ENCODE measurements around the gene SP9.

The SP9 gene

GRCh38 chr2:174350018-174350417 lies 15.3 kb downstream of the SP9 start:
- TF ChIP-seq CEBPB (IDR thresholded peaks at IDR 0.05) (no peak), YY1 (IDR thresholded peaks at IDR 0.05; ENCODE audit: low read depth) (no peak), TEAD4 (IDR thresholded peaks at IDR 0.05) (no peak), RAD21 (IDR thresholded peaks at IDR 0.05; ENCODE audit: low read depth) (no peak), TCF12 (IDR thresholded peaks at IDR 0.05; ENCODE audit: low read depth) (no peak), ZBTB7A (IDR thresholded peaks at IDR 0.05; ENCODE audit: low read depth) (no peak), NFIC (IDR thresholded peaks at IDR 0.05) (no peak), TAF1 (IDR thresholded peaks at IDR 0.05; ENCODE audit: low read depth) (no peak), EGR1 (IDR thresholded peaks at IDR 0.05) (no peak), REST (IDR thresholded peaks at IDR 0.05; ENCODE audit: low read depth) (no peak)

- no peak for TF ChIP-seq USF1 (IDR thresholded peaks at IDR 0.05)
- no peak for TF ChIP-seq TCF12 (IDR thresholded peaks at IDR 0.05; ENCODE audit: low read depth)
- TF ChIP-seq CEBPB (IDR thresholded peaks at IDR 0.05) = no peak
- no peak for TF ChIP-seq TEAD4 (IDR thresholded peaks at IDR 0.05)
- no peak for TF ChIP-seq YY1 (IDR thresholded peaks at IDR 0.05; ENCODE audit: low read depth)
- TF ChIP-seq EP300 (IDR thresholded peaks at IDR 0.05; ENCODE audit: borderline replicate concordance) = no peak
- no peak for TF ChIP-seq FOXM1 (IDR thresholded peaks at IDR 0.05; ENCODE audit: borderline replicate concordance, low read depth)
- TF ChIP-seq REST (IDR thresholded peaks at IDR 0.05; ENCODE audit: low read depth) = no peak
- no peak for TF ChIP-seq TAF1 (IDR thresholded peaks at IDR 0.05; ENCODE audit: low read depth)
- TF ChIP-seq ZBTB7A (IDR thresholded peaks at IDR 0.05; ENCODE audit: low read depth) = no peak
- TF ChIP-seq EGR1 (IDR thresholded peaks at IDR 0.05) = no peak
- TF ChIP-seq MAX (IDR thresholded peaks at IDR 0.05) = no peak
- no peak for TF ChIP-seq NFIC (IDR thresholded peaks at IDR 0.05)
- no peak for TF ChIP-seq CREB1 (IDR thresholded peaks at IDR 0.05; ENCODE audit: low read depth)
- no peak for TF ChIP-seq RAD21 (IDR thresholded peaks at IDR 0.05; ENCODE audit: low read depth)
Measured at GRCh38 chr2:174350593-174351181, 15.9 kb downstream of the SP9 start.

- TF ChIP-seq TCF12 (IDR thresholded peaks at IDR 0.05; ENCODE audit: low read depth) (no peak), TAF1 (IDR thresholded peaks at IDR 0.05; ENCODE audit: low read depth) (no peak), RAD21 (IDR thresholded peaks at IDR 0.05; ENCODE audit: low read depth) (no peak), YY1 (IDR thresholded peaks at IDR 0.05; ENCODE audit: low read depth) (no peak), TEAD4 (IDR thresholded peaks at IDR 0.05) (no peak), MAX (IDR thresholded peaks at IDR 0.05) (no peak), EGR1 (IDR thresholded peaks at IDR 0.05) (no peak), ZBTB7A (IDR thresholded peaks at IDR 0.05; ENCODE audit: low read depth) (no peak), EP300 (IDR thresholded peaks at IDR 0.05; ENCODE audit: borderline replicate concordance) (no peak), FOXM1 (IDR thresholded peaks at IDR 0.05; ENCODE audit: borderline replicate concordance, low read depth) (no peak), CREB1 (IDR thresholded peaks at IDR 0.05; ENCODE audit: low read depth) (no peak), REST (IDR thresholded peaks at IDR 0.05; ENCODE audit: low read depth) (no peak), USF1 (IDR thresholded peaks at IDR 0.05) (no peak), NFIC (IDR thresholded peaks at IDR 0.05) (no peak), CEBPB (IDR thresholded peaks at IDR 0.05) (no peak)
Measured at GRCh38 chr2:174353004-174353403, 18.2 kb downstream of the SP9 start.

- TF ChIP-seq REST (IDR thresholded peaks at IDR 0.05; ENCODE audit: low read depth) (no peak), TEAD4 (IDR thresholded peaks at IDR 0.05) (no peak), FOXM1 (IDR thresholded peaks at IDR 0.05; ENCODE audit: borderline replicate concordance, low read depth) (no peak), EP300 (IDR thresholded peaks at IDR 0.05; ENCODE audit: borderline replicate concordance) (no peak), RAD21 (IDR thresholded peaks at IDR 0.05; ENCODE audit: low read depth) (no peak), TCF12 (IDR thresholded peaks at IDR 0.05; ENCODE audit: low read depth) (no peak)
Measured at GRCh38 chr2:174356347-174356746, 21.6 kb downstream of the SP9 start.

Data from Ishikawa (cell line).